Measurements from ENCODE around the gene BANF1.
A peak's percentile ranks its signal among the peaks of the same experiment; 100 is the strongest.
"Not testable (repeated sequence)": the region's sequence is repeated elsewhere in the genome, so short reads cannot be mapped to it uniquely, and the experiment has no call there.

Gene BANF1

GRCh38 chr11:66008468-66009101, 6.3 kb downstream of the BANF1 start:
- FAIRE-seq, result peak; percentile 80
- no peak for DNase-seq (ENCODE audit: insufficient read length, low spot score)

GRCh38 chr11:66010036-66010435, 7.7 kb downstream of the BANF1 start:
- DNase-seq (ENCODE audit: insufficient read length, low spot score); FAIRE-seq: not testable (repeated sequence)

DNA sequence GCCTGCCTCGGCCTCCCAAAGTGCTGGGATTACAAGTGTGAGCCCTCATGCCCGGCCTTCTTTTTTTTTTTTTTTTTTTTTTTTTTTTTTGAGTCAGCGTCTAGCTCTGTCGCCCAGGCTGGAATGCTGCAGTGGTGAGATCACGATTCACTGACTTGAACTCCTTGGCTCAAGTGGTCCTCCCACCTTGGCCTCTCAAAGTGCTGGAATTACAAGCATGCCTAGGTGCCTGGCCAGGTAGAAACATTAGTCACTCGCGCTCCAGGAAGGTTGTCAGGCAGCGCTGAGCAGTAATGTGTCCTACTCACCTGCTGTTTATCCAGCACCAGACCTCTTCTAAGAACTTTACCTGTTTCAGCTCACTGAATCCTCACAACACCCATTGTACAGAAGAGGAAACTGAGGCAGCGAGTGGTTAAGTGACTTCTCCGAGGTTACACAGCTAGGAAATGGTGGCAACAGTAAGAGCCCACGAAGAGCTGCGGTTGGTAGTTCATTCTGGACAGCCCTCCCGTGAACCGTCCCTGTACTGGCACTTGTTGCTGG, 9.0 kb downstream of the BANF1 start:
- DNase-seq (ENCODE audit: insufficient read length, low spot score), result no peak
- peak; percentile 91 for FAIRE-seq

GRCh38 chr11:66011785-66012303, 9.5 kb downstream of the BANF1 start, which contains the start of gene CST6:
TSS of gene CST6 (plus strand) at chr11:66012008. CDS start at chr11:66012045, 37 bp downstream.
- DNase-seq (ENCODE audit: insufficient read length, low spot score) (no peak), FAIRE-seq (peak; percentile 20)

- DNase-seq (ENCODE audit: insufficient read length, low spot score) (no peak), FAIRE-seq (no peak)
These were observed 10.2 kb downstream of the BANF1 start for GRCh38 chr11:66012371-66012945.

DNA sequence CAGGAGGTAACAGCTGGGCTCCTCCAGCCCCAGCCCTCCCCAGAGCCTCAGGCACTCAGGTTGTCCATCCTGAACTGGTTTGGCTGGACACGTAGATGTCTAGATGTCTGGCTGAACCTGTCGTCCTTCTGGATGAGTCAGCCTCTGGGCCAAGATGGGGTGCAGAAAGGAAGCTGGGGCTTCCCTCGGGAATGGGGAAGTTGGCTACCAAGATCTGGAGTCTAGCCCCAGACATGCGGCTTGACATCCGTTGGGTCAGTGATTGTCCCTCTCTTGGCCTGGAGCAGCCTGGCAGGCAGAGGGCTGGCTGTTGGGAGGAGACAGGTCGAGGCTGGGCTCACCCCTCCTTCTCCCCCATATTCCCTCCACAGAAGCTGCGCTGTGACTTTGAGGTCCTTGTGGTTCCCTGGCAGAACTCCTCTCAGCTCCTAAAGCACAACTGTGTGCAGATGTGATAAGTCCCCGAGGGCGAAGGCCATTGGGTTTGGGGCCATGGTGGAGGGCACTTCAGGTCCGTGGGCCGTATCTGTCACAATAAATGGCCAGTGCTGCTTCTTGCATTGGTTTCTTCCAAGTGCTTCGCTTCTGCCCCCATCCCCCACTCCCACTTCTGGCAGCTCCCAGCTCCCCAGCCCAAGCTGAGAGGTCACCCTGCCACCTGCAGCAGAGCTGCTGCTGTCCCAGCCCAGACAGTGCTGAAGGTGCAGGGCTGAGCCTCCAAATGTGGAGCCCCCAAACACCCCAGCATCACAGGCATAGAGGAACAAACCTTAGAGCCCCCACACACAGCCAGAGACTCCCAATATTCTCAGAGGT, 10.9 kb downstream of the BANF1 start:
- peak; percentile 90 for FAIRE-seq
- no peak for DNase-seq (ENCODE audit: insufficient read length, low spot score)

DNA sequence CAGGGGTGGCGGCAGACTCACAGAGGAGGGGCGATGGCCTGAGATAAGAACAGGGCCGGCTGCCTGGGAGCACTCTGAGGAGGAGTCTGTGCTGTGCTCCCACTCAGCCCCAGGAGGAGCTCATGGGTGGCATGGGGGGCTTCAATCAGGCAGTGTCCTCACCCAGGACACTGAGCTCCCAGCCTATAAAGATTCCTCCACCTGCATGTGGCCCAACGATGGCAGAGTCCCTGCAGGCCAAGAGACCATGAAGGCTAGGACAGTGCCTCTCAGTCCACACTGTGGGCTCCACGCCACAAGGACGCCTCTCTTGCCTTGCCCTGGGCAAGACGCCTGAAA, 11.4 kb downstream of the BANF1 start:
- FAIRE-seq, result no peak
- no peak for DNase-seq (ENCODE audit: insufficient read length, low spot score)

DNA sequence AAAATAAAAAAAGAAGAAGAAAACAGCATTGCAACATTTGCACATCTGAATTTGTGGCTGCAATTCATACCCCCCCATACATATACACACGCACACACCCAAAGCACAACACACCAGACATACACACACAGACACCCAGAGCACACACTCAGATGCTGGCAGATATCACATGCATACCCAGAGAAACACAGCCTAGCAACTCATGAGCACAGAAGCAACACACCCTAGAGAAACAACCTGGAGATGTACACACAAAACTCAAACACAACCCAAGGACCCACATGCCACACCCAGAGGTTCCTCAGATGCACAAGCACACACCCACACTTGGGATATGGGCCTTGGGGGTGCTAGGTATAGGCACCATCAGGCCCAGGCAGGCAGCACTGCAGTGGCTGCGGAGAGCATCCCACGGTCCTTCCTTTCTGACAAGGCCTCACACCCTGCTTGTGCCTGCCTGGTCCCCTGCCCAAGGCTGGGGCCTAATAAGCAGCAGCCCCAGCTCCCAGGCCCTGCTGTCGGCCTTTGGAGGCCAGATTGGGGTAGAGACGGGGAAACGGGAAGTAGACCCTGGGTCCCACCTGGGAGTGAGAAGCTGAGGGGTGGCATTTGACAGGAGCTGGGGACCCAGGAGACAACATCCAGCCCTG, 12.6 kb downstream of the BANF1 start:
- FAIRE-seq, result no peak
- no peak for DNase-seq (ENCODE audit: insufficient read length, low spot score)

GRCh38 chr11:66015454-66015881, 13.2 kb downstream of the BANF1 start:
- peak; percentile 83 for DNase-seq (ENCODE audit: insufficient read length, low spot score)
- peak; percentile 99 for FAIRE-seq

DNA sequence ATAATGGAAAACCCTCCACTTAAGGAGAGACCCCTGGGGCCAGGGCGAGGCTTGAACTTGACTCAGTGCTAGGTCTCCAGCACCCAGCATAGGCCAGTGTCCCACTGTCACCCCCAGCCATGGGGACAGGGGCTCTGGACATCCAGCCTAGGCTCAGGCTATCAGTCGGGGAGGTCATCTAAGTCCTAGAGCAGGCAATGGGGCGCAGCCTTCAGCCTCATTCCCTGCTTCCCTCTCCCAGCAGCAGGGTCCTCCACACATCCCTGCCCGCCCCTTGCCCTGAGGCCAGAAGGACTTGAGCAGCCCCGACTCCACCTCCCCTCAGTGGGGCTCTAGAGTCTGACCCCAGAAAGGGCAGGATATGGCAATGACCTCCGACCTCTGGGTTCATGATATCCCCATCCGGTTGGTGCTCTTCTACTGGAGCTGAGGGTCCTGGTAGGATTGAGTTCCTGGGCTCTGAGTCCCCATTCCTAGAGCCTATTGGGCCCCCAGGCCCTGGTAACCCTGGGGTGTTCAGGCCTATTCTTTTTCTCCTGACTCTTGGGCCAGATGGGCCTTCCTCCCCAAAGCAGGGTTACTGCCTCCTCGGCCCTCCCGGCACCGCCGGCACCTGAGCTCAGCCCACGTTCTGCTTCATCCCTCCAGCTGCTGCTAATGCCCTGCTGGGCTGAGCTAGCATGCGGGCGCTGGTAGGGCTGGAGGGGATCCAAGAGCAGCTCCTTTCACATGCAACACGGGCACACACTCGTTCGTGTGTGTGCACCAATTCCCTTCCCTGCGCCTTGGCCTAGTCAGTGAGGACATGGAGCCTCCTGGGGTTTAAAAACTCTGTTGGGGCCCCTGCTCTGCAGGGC, 13.9 kb downstream of the BANF1 start:
- FAIRE-seq, result peak; percentile 38
- no peak for DNase-seq (ENCODE audit: insufficient read length, low spot score)

- FAIRE-seq (no peak), DNase-seq (ENCODE audit: insufficient read length, low spot score) (no peak)
These were observed 14.5 kb downstream of the BANF1 start for GRCh38 chr11:66016793-66017177.

GRCh38 chr11:66017321-66017720, 15.0 kb downstream of the BANF1 start:
- FAIRE-seq (peak; percentile 79), DNase-seq (ENCODE audit: insufficient read length, low spot score) (no peak)

DNA sequence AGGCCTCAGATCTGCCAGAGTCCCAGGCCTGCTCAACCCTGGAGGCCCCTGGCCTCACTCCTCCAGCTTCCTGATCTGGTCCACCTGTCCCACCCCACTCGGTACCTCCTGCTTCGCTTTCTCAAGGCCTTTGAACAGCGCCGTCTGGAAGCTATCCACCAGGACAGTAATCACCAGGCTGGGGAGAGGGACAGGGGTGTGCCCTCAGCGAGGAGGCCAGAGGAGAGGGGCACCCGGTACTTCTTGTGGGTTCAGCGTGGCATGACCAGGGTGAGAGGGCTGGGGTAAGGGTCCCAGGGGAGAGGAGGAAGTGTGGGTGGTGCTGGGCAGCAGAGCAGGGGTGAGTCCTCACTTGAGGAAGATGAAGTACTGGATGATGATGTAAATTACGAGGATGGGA, 17.9 kb downstream of the BANF1 start:
- FAIRE-seq (no peak), DNase-seq (ENCODE audit: insufficient read length, low spot score) (no peak)

DNA sequence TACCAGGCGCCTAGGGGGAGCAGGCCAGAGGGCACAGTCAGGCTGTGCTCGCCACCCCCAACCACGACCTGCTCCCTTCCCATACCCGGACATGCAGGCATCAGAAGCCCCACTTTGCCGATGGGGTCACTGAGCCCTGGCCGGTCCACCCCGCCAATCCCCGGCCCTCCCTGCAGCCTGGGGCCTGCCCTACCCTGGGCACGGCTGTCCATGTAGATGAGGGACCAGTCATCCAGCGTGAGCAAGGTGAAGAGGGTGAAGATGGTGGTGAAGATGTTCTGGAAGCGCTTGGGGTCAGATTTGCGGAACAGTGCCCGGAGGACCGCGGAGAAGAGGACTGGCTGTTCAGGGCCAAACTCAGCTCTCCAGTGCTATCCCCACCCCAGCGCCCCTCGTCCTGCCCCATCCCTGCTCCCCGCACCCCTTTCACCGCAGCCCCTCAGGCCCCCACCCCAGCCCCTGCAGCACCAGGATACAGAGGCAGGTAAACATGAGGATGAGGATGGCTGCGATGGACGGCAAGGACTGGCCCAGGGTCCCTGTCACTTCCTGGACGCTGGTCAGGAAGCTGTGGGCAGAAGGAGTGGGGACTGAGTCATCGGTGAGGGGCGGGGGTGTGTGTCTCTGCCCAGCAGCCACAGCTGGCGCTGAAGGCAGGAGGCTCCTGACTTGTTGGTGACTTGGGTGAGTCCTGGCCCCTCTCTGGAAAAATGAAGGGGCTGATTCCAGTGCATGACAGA, 18.5 kb downstream of the BANF1 start:
- FAIRE-seq (peak; percentile 99), DNase-seq (ENCODE audit: insufficient read length, low spot score) (peak; percentile 94)

DNA sequence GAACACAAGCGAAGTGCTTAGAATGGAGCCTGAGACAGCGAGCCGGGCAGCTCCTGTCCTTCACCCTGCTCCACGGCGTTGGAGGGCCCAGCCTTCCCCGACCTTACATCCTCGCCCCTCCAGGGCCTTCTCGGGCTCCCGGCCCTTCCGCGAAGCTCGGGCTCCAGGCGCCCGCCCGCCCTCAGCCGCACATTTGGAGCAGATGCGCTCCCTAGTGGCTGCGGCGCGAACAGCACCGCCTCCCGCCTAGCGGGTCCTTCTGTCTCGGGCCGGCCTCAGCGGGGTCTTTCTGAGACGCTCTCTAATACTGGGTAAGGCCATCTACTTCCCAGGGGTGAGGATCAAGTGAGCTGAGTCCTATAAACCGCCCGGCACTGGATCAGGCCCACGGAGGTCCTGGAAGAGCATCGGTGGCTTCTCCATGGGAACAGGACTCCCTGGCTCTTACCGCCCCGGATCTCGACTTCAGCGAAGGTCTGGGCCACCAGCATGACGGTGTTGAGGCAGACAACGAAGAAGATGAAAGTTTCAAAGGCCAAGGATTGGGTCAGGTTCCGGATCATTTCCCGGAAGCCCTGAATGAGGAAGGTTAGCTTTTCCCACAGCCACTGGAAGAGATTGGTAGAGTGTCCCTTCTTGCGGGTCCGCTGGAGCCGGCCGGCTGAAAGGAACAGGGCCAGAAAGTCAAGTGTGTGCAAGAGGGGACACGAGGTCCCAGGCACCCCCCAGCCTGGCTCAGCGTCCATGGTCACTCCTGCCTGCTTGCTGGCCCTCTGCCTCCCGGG, 20.3 kb downstream of the BANF1 start:
- FAIRE-seq, result peak; percentile 97

DNA sequence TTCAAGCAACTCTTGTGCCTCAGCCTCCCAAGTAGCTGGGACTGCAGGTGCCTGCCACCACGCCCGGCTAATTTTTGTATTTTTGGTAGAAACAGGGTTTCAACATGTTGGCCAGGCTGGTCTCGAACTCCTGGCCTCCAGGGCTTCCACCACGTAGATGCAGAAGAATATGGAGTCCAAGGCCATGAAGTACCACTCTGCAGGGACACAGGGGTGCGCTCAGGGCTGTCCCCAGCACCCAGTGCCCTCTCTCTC, 20.8 kb downstream of the BANF1 start:
- not testable (repeated sequence) for DNase-seq (ENCODE audit: insufficient read length, low spot score); FAIRE-seq

More for the DNA sequence above, 20.3 kb downstream of the BANF1 start:
- peak; percentile 94 for DNase-seq (ENCODE audit: insufficient read length, low spot score)

GRCh38 chr11:66026017-66026529, 23.8 kb downstream of the BANF1 start, which contains the start of gene CATSPER1:
TSS of gene CATSPER1 (minus strand) at chr11:66026479. CDS start at chr11:66026379, 100 bp downstream.
- DNase-seq (ENCODE audit: insufficient read length, low spot score), result no peak
- peak; percentile 86 for FAIRE-seq
